NCI-H187 treated with DMSO at 0.1 percent for 48 hours (cell line): Measurements from ENCODE around the gene SH3BGRL2.

Experiments used
- DNase-seq: peaks from one replicate; lab custom pipeline; 2025; lab: John Stamatoyannopoulos, UW

Gene SH3BGRL2

GRCh38 chr6:79699606-79700005 is 68.5 kb downstream of the SH3BGRL2 start:
- no peak for DNase-seq

- no peak for DNase-seq
These were observed 71.6 kb downstream of the SH3BGRL2 start for GRCh38 chr6:79702691-79703090.

- DNase-seq = no peak
These were observed 73.1 kb downstream of the SH3BGRL2 start for GRCh38 chr6:79704200-79704599.

- DNase-seq = no peak
These were observed 74.4 kb downstream of the SH3BGRL2 start for GRCh38 chr6:79705456-79705995.

GRCh38 chr6:79706527-79706926 is 75.4 kb downstream of the SH3BGRL2 start:
- no peak for DNase-seq

GRCh38 chr6:79707621-79708020 is 76.5 kb downstream of the SH3BGRL2 start:
- no peak for DNase-seq

- DNase-seq = no peak
These were observed 77.1 kb downstream of the SH3BGRL2 start for GRCh38 chr6:79708095-79708791.

- DNase-seq = no peak
These were observed 79.0 kb downstream of the SH3BGRL2 start for GRCh38 chr6:79710127-79710526.

GRCh38 chr6:79711167-79711566 is 80.0 kb downstream of the SH3BGRL2 start:
- no peak for DNase-seq

- no peak for DNase-seq
These were observed 81.0 kb downstream of the SH3BGRL2 start for GRCh38 chr6:79712144-79712543.

GRCh38 chr6:79712616-79713135 is 81.5 kb downstream of the SH3BGRL2 start:
- DNase-seq = no peak

- DNase-seq = no peak
These were observed 82.7 kb downstream of the SH3BGRL2 start for GRCh38 chr6:79713701-79714322.

GRCh38 chr6:79717989-79718388 is 86.9 kb downstream of the SH3BGRL2 start:
- DNase-seq = no peak

GRCh38 chr6:79718509-79719247 is 87.5 kb downstream of the SH3BGRL2 start:
- no peak for DNase-seq

- DNase-seq = no peak
These were observed 88.3 kb downstream of the SH3BGRL2 start for GRCh38 chr6:79719248-79719960.

GRCh38 chr6:79724816-79725215 is 93.7 kb downstream of the SH3BGRL2 start:
- no peak for DNase-seq

GRCh38 chr6:79731471-79731870 is 100.3 kb downstream of the SH3BGRL2 start:
- DNase-seq = no peak

- no peak for DNase-seq
These were observed 102.3 kb downstream of the SH3BGRL2 start for GRCh38 chr6:79733388-79733787.

- no peak for DNase-seq
These were observed 103.2 kb downstream of the SH3BGRL2 start for GRCh38 chr6:79734374-79734773.

GRCh38 chr6:79735183-79735582 is 104.1 kb downstream of the SH3BGRL2 start:
- no peak for DNase-seq

- DNase-seq = no peak
These were observed 106.0 kb downstream of the SH3BGRL2 start for GRCh38 chr6:79737172-79737571.

GRCh38 chr6:79742030-79742429 is 110.9 kb downstream of the SH3BGRL2 start:
- no peak for DNase-seq
